ENCODE results near the gene RFC4.
"Not testable (repeated sequence)": the region's sequence is repeated elsewhere in the genome, so short reads cannot be mapped to it uniquely, and the experiment has no call there.

The RFC4 gene

DNA sequence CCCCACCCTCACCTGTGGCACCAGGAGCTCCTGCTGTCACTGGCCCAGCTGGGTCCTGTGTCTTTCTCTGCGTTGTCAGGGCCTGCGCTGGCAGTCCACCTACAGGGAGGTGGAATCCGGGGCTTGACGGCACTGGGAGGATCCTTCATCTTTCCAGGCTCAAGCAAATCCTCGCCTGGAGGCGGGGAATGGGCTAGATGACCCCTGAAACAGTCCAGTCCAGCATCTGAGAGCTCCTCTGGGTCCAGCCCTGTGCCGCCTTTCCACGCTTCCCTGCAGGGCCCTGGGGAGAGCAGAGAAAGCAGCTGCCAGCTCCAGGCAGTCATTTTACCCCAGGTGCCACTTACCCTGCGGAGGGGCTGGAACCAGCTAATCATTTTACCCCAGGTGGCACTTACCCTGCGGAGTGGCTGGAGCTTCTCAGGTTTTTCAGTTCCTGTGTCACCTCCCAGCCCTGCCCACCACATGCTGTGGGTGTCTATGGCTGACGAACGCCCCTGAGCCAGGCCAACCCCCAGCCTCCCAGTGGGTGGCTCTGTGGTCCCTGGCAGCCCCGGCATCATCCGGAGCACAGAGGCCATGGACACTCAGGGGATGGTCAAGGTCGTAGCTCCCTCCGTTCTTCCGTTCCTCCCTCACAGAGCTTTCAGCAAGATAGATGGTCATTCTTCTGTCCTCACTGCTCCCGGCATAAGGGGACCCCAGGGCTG is 18.3 kb upstream of the RFC4 start:
- peak; percentile 22 for DNase-seq

DNA sequence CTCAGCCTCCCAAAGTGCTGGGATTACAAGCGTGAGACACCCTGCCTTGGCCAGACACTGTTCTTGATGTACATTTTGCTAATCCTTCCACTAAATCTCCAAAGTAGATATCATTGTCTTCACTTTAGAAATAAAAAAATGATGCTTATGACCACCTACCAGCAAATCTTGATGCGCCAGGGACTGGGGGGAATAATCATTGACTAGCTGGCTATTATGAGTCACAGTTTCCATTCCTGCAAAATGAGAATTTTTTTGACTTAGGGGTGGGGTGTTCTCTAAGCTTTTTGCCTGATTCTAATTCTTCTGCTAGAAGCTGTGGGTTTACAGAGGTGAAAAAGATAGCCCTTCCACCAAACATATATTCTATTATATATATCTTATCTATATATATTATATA is 17.1 kb upstream of the RFC4 start:
- no peak for DNase-seq

DNA sequence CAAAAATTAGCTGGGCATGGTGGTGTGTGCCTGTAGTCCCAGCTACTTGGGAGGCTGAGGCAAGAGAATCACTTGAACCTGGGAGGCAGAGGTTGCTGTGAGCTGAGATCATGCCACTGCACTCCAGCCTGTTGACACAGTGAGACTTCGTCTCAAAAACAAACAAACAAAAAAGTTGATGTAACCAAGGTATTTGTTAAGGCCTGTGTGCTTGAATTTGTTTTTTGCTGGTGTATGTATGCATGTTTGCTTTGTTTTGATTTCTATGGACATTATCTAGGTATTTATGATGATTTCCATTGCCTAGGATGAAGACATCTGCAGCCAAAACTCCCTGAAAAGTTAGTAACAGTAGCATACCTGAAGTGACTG is 16.1 kb upstream of the RFC4 start:
- DNase-seq = not testable (repeated sequence)

DNA sequence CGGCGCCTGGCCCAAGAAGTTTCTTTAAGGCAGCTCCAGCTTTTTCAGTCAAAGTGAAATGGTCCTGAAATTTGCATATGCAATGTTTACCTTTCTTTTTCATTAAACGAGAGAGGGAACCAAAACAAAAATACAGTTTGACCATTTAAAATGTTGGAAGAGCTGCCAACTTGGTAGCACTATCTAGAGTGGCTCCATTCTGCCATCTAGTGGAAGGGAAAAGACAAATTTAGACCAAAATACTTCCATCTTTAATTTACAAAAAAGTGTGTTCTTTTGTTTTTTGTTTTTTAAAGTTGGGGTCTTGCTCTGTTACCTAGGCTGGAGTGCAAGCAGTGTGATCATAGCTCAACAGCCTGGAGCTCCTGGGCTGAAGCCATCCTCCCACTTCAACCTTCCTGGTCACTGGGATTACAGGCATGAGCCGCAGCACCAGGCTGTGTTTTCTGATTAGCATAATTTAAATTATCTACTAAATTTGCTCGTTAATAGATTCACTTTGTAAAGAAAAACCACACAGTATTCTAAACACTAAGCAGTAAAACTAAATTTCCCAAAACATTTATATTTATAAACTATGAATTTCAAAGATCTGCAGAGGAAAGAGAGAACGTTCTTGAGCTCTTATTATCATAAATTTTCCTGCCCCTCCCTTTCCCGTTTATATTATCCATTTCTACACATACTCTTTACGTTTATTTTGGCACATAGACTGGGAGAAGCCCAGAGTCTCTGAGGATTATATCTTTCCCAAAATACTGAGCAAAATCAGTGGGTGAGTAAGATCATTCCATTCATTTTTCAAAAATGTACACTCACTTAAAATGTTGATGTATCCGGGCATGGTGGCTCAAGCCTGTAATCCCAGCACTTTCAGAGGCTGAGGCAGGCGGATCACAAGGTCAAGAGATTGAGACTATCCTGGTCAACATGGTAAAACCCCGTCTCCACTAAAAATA is 15.4 kb upstream of the RFC4 start:
- DNase-seq = no peak

DNA sequence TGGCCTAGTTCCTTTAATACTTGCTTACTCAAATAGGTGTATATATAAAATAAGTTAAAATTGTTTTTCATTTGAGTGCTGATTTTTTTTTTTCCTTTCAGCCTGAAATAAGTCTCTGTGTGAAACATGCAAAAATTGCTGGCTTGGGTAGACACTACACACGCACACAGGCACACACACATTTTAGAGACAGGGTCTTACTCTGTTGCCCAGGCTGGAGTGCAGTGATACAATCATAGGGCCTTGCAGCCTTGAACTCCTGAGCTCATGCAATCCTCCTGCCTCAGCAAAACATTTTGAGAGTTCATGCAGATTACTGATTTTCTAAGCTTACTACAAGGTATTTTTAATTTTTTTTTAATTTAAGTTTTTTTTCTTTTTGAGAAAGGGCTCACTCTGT is 12.7 kb upstream of the RFC4 start:
- DNase-seq = no peak

DNA sequence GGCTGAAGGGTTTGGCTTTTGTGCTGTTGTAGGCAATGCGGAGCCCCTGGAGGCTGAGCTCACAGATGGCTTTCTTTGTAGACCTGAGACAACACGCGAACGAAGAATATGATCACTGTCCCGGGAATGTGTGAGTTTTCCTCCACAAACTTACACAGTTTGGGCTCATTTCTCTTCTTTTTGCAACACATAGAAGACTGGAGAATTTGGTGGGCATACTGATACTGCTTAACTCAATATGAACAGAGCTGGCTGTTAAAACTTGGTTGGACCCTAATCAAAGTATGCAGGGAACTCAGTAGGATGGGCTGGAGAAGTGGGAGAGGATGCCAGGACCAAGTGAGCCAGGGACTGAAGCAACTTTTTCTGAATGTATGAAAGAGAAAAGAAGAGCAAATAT is 12.2 kb upstream of the RFC4 start:
- DNase-seq = no peak

DNA sequence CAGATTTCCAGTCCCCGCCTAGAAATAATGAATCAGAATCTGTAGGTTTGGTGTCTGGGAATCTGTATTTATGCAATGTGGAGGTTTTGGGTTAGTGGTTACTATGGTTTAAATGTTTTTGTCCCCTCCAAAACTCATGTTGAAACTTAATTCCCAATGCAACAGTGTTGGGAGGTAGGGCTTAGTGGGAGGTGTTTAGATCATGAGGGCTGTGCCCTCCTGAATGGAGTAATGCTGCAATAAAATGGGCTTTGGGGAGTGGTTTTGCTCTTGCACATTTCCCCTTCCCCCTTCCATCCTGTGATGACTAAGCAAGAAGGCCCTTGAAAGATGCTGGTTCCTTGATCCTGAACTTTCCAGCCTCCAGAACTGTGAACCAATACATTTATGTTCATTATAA is 9.2 kb upstream of the RFC4 start:
- no peak for DNase-seq

DNA sequence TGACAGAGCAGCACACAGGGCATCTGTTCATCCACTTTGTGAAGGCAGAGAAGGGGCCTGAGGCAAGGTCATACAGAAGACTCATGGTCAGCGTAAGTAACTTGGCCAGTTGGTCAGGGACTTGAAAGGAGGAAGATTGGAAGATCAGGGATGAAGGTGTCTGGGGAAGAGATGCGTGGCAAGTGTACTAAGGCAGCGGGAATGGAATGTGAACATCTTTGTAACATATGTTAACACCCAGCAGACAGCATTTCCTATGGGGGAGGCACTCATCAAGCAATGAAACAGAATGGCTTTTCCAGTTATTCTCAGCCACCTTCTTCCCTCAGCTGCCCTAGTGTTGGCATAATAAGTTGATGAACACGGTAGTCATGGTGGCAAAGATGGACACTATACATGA is 7.8 kb upstream of the RFC4 start:
- DNase-seq = no peak

DNA sequence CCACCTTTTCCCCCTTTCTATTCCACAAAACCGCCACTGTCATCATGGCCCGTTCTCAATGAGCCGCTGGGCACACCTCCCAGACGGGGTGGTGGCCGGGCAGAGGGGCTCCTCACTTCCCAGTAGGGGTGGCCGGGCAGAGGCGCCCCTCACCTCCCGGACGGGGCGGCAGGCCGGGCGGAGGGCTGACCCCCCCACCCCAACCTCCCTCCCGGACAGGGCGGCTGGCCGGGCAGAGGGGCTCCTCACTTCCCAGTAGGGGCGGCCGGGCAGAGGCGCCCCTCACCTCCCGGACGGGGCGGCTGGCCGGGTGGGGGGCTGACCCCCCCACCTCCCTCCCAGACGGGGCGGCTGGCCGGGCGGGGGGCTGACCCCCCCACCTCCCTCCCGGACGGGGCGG is 5.0 kb upstream of the RFC4 start:
- not testable (repeated sequence) for DNase-seq

DNA sequence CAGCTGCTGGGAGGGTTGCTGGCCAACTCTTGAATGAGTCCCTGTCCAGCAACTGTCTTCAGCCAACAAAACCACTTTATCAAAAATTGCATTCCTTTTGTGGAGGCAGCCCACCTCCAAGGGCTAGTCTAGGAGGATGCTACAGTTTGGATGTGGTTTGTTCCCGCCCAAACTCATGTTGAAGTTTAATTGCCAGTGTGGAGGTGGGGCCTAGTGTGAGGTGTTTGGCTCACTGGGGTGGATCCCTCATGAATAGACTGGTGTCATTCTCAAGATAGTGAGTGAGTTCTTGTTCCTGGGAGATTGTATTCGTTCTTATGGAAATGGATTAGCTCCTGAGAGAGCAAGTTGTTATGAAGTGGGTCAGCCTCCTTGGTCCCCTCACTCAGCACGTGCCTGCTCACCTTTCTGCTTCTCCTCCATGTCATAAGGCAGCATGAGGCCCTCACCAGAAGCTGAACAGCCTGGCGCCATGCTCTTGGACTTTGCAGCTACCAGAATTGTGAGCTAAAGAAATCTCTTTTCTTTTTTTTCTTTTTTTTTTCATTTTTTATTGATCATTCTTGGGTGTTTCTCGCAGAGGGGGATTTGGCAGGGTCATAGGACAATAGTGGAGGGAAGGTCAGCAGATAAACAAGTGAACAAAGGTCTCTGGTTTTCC is 4.2 kb upstream of the RFC4 start:
- no peak for DNase-seq

DNA sequence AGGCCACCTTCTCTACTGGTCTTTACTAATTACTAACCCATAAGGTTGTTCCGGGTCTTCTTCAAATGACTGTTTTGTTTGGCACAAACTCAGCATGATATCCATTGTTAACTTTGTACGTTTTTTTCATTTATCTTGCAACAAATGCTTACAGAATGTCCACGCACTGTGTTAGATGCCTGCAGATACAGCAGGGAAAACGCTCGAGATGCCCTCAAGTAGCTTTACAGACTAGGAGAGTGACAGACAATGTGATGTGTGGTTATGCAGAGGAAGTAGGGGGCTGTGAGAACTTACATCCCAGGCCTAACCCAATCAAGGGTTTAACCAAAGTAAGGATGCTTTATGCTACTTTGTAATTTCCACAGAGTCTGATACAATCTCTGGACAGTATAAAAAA is 949 bp upstream of the RFC4 start:
- no peak for DNase-seq

DNA sequence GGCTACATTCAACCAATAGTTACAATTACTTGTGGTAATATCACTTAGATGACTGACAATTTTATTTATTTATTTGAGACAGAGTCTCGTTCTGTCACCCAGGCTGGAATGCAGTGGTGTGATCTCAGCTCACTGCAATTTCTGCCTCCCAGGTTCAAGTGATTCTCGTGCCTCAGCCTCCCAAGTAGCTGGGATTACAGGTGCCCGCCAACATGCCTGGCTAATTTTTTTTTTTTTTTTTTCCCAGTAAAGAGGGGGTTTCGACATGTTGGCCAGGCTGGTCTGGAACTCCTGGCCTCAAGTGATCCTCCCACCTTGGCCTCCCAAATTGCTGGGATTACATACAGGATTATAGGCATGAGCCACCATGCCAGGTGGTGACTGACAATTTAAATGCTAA is 2.8 kb downstream of the RFC4 start:
- not testable (repeated sequence) for DNase-seq

DNA sequence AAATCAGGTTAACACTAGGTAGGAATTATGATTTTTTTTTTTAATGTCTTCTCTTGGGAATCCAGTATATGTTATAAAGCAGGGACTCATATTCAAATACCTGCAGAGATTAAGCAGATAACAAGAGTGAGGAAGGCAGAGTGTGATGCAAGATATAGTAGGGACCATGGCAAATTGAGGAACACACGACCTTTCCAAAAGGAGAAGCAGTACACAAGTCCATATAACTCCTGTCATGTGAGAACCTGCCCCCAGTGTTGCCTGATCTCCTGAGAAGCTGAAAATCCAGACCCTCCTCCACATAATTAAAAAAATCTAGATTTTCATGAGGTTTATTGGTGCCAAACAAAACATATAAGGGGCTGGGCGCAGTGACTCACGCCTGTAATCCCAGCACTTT is 3.6 kb downstream of the RFC4 start:
- DNase-seq = no peak

DNA sequence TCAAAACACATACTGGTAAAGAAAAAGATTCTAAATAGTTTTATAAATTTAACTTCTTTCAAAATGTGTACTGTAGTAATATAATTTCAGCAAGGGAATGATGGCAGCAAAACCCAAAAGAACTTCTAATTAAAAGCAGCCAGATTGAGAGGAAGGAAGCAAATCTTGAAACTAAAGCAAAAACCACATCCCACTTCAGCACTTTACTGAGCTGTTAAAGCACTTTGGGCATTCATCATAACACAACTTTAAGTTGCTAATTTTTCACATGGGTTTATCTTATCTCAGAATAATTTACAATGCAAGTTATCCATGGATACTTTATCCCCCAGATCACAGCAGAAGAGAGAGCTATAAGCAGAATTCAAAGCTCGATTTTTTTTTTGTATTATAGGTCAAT is 6.0 kb downstream of the RFC4 start:
- DNase-seq = no peak

DNA sequence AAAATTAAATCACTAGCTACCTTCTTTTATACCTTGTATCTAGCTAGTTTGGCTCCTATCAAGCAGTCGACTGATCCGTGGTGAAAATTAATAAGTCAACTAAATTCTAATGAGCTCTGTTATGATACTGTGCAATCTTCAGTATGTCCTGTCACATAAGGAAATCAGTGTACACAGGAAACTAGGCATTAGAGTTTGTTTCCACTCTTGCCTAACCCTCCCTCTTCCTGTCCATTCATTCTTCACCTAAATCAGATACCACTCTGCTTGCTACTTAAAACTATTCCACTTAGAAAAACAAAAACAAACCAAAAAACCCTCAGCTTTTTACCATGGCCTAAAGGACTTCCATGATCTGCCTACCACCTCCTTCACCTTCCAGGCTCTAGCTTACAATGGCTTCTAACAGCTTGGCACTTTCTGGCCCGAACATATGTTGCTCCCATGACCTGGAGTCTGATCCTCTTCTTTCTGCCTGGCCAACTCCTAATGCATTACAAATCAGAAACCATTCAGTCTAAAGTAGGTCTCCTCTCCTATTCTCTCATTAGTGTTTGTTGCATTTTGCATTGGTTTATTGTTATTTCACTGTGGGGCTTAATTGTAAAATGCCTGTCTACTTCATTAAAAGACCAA is 7.9 kb downstream of the RFC4 start:
- DNase-seq = no peak

DNA sequence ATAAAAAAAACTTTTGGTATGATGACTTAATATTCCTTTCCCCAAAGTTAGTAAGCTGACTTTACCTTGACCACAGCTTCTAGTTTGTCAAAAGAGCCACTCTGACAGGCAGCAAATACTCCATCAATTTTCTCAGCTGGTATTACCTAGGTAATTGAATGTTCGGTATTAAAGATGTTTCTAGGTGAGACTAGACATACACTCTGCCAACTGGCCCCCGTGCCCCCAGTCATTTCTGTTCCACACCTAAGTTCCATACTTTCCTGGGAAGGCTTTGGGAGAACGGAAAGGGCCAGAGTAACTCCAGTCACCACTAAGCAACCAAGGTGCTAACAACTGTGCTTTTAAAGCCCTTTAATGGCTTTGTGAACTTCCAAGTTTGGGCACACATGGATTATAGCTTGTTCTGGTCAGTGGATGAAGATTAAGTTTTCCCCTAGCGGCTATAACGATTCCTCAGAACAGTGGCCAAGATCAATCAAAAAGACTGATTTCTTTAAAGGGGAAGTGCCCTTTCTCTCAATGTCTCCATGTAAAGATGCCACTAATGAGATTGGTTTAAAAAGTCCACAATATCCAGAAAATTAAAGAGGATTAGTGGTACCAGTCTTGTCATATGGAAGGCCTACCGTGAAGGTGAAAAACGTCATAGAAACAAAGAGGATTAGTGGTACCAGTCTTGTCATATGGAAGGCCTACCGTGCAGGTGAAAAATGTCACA is 15.9 kb downstream of the RFC4 start:
- DNase-seq = peak; percentile 50

DNA sequence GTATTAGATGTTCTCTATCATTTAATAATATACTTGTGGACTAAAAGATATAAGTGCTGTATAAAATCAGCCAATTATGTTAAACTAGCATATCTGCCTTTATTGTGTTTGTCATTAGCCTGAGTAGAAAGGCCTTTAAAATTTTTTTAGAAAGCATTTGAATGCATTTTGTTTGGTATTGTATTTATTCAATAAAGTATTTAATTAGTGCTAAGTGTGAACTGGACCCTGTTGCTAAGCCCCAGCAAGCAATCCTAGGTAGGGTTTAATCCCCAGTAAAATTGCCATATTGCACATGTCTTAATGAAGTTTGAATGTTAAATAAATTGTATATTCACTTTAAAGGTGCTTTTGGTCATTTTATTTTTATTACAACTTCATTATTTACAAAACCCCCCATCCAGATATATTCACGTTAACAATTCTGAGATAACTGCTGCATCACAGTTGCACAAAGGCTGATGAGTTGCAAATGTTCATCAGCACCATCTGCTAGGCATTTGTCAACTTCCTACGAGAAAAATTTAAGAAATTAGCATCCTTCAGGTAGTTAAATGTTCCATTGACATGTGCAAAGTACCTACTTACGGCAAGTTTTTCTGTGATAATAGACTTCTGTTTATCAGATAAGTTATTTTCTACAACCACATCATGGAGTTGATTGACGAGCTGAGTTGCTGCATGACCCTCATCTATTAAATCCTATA is 16.6 kb downstream of the RFC4 start:
- DNase-seq = no peak

DNA sequence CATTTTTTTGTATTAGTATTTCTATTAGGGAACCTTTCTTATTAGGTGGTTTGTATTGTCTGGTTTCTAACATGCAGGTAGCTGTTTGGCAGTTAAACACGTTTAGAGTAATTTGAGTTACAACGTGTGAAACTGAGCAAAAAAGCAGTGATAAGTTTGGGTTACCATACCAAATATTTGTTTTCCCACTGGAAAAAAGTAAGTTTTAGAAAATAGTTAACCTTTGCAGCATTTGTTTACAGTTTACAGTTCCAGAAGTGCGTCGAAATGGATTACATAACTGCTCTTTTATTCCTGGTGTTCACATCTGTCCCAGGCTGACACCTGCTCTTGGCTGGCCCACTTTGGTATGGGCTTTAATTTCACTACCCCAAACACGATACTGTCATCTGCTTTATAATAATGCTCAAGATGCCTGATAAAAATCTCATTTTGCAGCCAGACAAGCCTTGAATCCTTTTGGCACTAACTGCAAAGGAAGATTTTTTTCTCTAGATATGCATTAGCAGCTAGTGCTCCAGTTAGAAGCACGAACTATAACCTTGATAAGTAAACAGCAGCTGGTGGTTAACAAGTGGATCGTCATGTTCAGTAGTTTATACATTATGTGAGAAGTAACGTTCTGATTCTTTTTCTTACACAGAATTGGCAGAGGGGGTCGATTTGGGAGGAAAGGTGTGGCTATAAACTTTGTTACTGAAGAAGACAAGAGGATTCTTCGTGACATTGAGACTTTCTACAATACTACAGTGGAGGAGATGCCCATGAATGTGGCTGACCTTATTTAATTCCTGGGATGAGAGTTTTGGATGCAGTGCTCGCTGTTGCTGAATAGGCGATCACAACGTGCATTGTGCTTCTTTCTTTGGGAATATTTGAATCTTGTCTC is 17.6 kb downstream of the RFC4 start:
- no peak for DNase-seq

DNA sequence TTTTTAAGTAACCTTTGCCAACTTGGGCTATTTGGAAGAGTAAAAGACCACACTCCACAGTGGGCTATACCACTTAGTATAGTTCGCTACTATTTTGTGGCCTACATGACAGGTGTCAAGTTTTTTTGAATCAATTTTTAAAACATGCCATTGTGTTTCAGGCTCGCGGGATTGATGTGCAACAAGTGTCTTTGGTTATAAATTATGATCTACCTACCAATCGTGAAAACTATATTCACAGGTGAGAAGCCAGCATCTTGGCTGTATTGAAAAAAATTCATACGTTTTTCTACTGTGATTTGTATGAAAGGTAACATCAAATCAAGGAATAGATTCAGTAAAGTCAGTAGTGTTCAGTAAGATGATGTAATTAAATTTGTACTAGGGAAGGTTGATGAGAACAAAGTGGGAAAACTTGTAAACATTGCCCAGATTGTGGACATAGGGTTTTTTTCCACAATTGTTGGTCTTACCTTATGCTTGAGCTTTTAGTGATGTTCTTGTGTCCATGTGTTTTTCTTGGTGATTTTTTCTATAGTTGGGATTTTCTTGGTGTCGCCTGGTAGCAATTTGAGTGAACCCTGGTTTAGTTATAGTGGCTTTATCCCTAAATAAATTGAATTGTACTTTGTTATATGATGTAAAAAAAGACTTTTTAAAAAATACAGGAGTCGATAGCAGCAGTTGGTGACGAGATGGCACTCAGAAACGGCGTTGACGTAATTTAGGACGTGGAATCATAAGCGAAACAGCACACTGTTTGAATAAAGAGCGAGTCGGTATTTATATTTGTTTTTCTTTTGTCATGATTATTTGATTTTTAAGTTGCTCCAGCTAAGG is 18.4 kb downstream of the RFC4 start:
- no peak for DNase-seq

DNA sequence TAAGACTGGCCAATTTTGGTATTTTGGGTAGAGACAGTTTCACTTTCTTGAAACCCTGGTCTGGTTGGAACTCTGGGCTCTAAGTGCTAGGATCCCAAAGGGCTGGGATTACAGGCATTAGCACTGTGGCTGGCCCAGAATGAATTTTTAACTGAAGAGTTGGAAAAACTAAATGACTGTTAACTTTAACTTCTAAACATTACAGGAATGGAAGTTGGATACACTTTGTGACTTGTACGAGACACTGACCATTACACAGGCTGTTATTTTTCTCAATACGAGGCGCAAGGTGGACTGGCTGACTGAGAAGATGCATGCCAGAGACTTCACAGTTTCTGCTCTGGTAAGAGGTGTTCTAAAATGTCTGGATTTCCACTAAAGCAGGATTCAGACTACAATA is 19.4 kb downstream of the RFC4 start:
- DNase-seq = no peak
